Endothelial cell of umbilical vein (primary cell): ENCODE results near the gene ADSS1. TPM values are rescaled to one million over a fixed set of nuclear protein-coding genes. Genes with fewer than 3 reads are reported as not detected.

Experiments used
- BruUV-seq: library from RNA; stranded (reverse); fragments of 400-500 nt; replicated peaks from 2 replicates; lab custom pipeline; 2021; lab: Mats Ljungman, UMichigan
- CTCF ChIA-PET: fragments of 300-600, 350-600 bp; sonication (Branson Sonifier 250); formaldehyde crosslinking; loops from one replicate; lab custom pipeline; 2021; ENCODE audit warnings: antibody characterized with exemption, inconsistent platforms; lab: Charles Lee
- POLR2A ChIA-PET: fragments of 300-600, 350-600 bp; sonication (Branson Sonifier 250); formaldehyde crosslinking; loops from one replicate; lab custom pipeline; 2021; ENCODE audit warnings: antibody characterized with exemption, inconsistent platforms; lab: Charles Lee
- DNase-seq: peaks from one replicate; pipeline ENCODE4 v3.0.0-alpha.2; 2011; ENCODE audit warnings: low read depth, low spot score
- FAIRE-seq: peaks from 2 replicates; lab custom pipeline; 2011; peaks lifted over from hg19 to GRCh38; lab: Jason Lieb, UNC
- H2AFZ ChIP-seq: 2 replicates; pipeline ENCODE4 v1.6.0; 2012; ENCODE audit warnings: low read depth, low read length, control low read depth, inconsistent platforms
- H3K27ac ChIP-seq: 2 replicates; pipeline ENCODE4 v1.5.1; 2011; ENCODE audit warnings: low read depth, mild to moderate bottlenecking, control low read depth, low read length, moderate library complexity; ENCODE audit not compliant: insufficient read depth
- H3K27me3 ChIP-seq, 2 experiments: 2 replicates each; pipeline versions ENCODE4 v1.6.0 to v1.6.1; 2011; ENCODE audit warnings: low read length in 2 of 2, mixed read lengths in 1 of 2; ENCODE audit not compliant: control insufficient read depth in 2 of 2, insufficient read depth in 2 of 2
- H3K36me3 ChIP-seq, 2 experiments: 2 replicates in 1 of 2; 3 replicates in 1 of 2; pipeline ENCODE4 v1.5.1; 2011; ENCODE audit warnings: low read length in 2 of 2, mild to moderate bottlenecking in 1 of 2, moderate library complexity in 1 of 2; ENCODE audit not compliant: control insufficient read depth in 2 of 2, insufficient read depth in 2 of 2; ENCODE audit errors: extremely low read depth in 1 of 2
- H3K4me1 ChIP-seq: 3 replicates; pipeline ENCODE4 v1.5.1; 2011; ENCODE audit warnings: mild to moderate bottlenecking, low read length; ENCODE audit not compliant: control insufficient read depth, insufficient read depth; ENCODE audit errors: extremely low read depth
- H3K4me2 ChIP-seq: 2 replicates; pipeline ENCODE4 v1.6.1; 2011; ENCODE audit warnings: low read length, control low read depth, mixed read lengths; ENCODE audit not compliant: insufficient read depth
- H3K4me3 ChIP-seq, 3 experiments: fragments of 200-600 bp in 1 of 3; sonication (generic), shearing (Covaris generic) in 1 of 3; replicated peaks in 1 of 3; 2 replicates each; pipeline ENCODE4 v1.5.1; 2011 to 2016; ENCODE audit warnings: control low read depth in 3 of 3, low read length in 3 of 3, mild to moderate bottlenecking in 2 of 3, inconsistent platforms in 1 of 3, low read depth in 1 of 3, moderate library complexity in 1 of 3; ENCODE audit not compliant: insufficient read depth in 1 of 3
- H3K79me2 ChIP-seq: 2 replicates; pipeline ENCODE4 v1.6.0; 2012; ENCODE audit warnings: low read length, inconsistent platforms; ENCODE audit not compliant: control insufficient read depth, insufficient read depth
- H3K9ac ChIP-seq: replicated peaks from 2 replicates; pipeline ENCODE3; 2011; ENCODE audit warnings: low read length, control low read depth; ENCODE audit not compliant: insufficient read depth; ENCODE audit errors: extremely low read depth
- H3K9me1 ChIP-seq: replicated peaks from 3 replicates; pipeline ENCODE4 v1.6.0; 2011; ENCODE audit warnings: mild to moderate bottlenecking, low read length; ENCODE audit not compliant: control insufficient read depth, insufficient read depth; ENCODE audit errors: extremely low read depth
- H3K9me3 ChIP-seq: replicated peaks from 2 replicates; pipeline ENCODE4 v1.5.1; 2012; ENCODE audit warnings: low read length, inconsistent platforms; ENCODE audit not compliant: control insufficient read depth, insufficient read depth
- H4K20me1 ChIP-seq: replicated peaks from 2 replicates; pipeline ENCODE3; 2011; ENCODE audit warnings: mild to moderate bottlenecking, low read length; ENCODE audit not compliant: control insufficient read depth, insufficient read depth; ENCODE audit errors: extremely low read depth
- EZH2 ChIP-seq: IDR thresholded peaks from 2 replicates; pipeline ENCODE4 v1.6.1; 2012; ENCODE audit warnings: borderline replicate concordance, low read depth, mild to moderate bottlenecking, moderate library complexity, low read length, inconsistent platforms; ENCODE audit not compliant: severe bottlenecking
- FOS ChIP-seq: IDR thresholded peaks from 2 replicates; pipeline ENCODE4 v1.6.1; 2011; ENCODE audit warnings: mild to moderate bottlenecking, low read length, moderate library complexity, borderline replicate concordance; ENCODE audit not compliant: insufficient read depth
- GATA2 ChIP-seq: IDR thresholded peaks from 2 replicates; pipeline ENCODE4 v1.7.0; 2011; ENCODE audit warnings: low read depth, mild to moderate bottlenecking, moderate library complexity, mixed read lengths, low read length; ENCODE audit not compliant: insufficient read length, insufficient read depth
- JUN ChIP-seq: IDR thresholded peaks from 2 replicates; pipeline ENCODE4 v1.6.1; 2011; ENCODE audit warnings: borderline replicate concordance, low read depth; ENCODE audit not compliant: insufficient read length, insufficient read depth
- MAX ChIP-seq: IDR thresholded peaks from 2 replicates; pipeline ENCODE4 v1.6.1; 2011; ENCODE audit not compliant: insufficient read depth, insufficient read length
- MYC ChIP-seq: IDR thresholded peaks from one replicate; pipeline ENCODE4 v1.6.1; 2011; ENCODE audit warnings: mild to moderate bottlenecking, low read depth, low read length
- POLR2A ChIP-seq: IDR thresholded peaks from 2 replicates; pipeline ENCODE4 v1.6.1; 2012; ENCODE audit warnings: low read depth, mild to moderate bottlenecking, control low read depth, low read length
- POLR2AphosphoS5 ChIP-seq: IDR thresholded peaks from 2 replicates; pipeline ENCODE4 v1.6.1; 2012; ENCODE audit warnings: low read depth, mild to moderate bottlenecking, control low read depth, low read length, moderate library complexity; ENCODE audit not compliant: insufficient read depth
- dilution Hi-C: fragments of 300-500 bp; cut with MboI; formaldehyde crosslinking; loops from one replicate; pipeline ENCODE4 v1.15.0; 2019; ENCODE audit warnings: low sequenced_read_pairs; ENCODE audit not compliant: extremely low pct_ligation_motif_present
- intact Hi-C: fragments of 100-400 bp; cut with micrococcal nuclease; formaldehyde crosslinking; loops from one replicate; pipeline ENCODE4 v1.10.0; 2022
- polyA plus RNA-seq, 4 experiments: library from polyadenylated mRNA; depleted of rRNA in 3 of 4; stranded (reverse) in 3 of 4; unstranded in 1 of 4; fragments of >200 nt; gene quantifications; 2 replicates each; pipeline versions ENCODE4 v1.2.1 to v1.2.3, GENCODE V29; 2011 to 2012; ENCODE audit warnings: missing spikeins in 1 of 4
- total RNA-seq: library from RNA; stranded (reverse); gene quantifications from 2 replicates; pipeline ENCODE4 v1.2.3, GENCODE V29; 2021
- TF ChIP-seq, protein P1 (sequence below), 2 donors: IDR thresholded peaks; 1 replicate in 1 of 2; 2 replicates in 1 of 2; pipeline ENCODE4 v1.5.1; 2011; ENCODE audit warnings: low read length in 2 of 2, mild to moderate bottlenecking in 2 of 2, moderate library complexity in 2 of 2, control low read depth in 1 of 2, inconsistent platforms in 1 of 2, low read depth in 1 of 2; ENCODE audit not compliant: insufficient read depth in 1 of 2; ENCODE audit errors: extremely low read depth in 1 of 2

The ADSS1 gene
- total and polyA plus RNA-seq, 2 donors (not counting 3 experiments of a cell fraction or from before 2014, with no cell fraction given): 1.9 TPM

DNA sequence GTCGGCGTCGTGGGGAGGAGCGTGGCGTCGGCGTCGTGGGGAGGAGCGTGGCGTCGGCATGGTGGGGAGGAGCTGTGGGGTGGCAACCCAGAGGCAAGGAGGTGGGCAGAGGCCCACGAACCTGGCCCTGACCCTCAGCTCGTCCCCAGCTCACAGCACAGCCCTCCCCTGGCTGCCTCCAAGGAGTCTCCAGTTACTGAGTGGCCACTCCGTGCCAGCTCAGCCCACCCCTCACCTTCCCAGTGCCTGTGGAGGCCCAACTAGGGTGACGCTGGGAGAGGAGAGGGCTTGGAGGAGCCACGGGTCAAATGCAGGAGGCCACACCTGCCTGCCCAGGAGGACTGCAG, 5.8 kb downstream of the ADSS1 start:
- CTCF ChIA-PET: no interaction called here
- FAIRE-seq: no peak
- Histone ChIP-seq H3K9me3 (no peaks in the 10 kb centered on the region), H3K4me2 (no peak overlapping the region), H3K27ac (no peak overlapping the region), H3K27me3 (no peaks in the 10 kb centered on the region), H3K4me3 (no peak overlapping the region), H3K36me3 (no peaks in the 10 kb centered on the region), H4K20me1 (no peaks in the 10 kb centered on the region), H3K9ac (no peak overlapping the region), H3K4me1 (peaks cover 4% of the 10 kb centered on the region), H3K9me1 (no peaks in the 10 kb centered on the region), H2AFZ (no peak overlapping the region), H3K79me2 (no peaks in the 10 kb centered on the region)
- no peak for TF ChIP-seq GATA2
- TF ChIP-seq EZH2: no peak
- TF ChIP-seq FOS: no peak
- TF ChIP-seq POLR2AphosphoS5: no peak
- TF ChIP-seq MAX: no peak
- TF ChIP-seq JUN: no peak
- TF ChIP-seq, protein P1, sequence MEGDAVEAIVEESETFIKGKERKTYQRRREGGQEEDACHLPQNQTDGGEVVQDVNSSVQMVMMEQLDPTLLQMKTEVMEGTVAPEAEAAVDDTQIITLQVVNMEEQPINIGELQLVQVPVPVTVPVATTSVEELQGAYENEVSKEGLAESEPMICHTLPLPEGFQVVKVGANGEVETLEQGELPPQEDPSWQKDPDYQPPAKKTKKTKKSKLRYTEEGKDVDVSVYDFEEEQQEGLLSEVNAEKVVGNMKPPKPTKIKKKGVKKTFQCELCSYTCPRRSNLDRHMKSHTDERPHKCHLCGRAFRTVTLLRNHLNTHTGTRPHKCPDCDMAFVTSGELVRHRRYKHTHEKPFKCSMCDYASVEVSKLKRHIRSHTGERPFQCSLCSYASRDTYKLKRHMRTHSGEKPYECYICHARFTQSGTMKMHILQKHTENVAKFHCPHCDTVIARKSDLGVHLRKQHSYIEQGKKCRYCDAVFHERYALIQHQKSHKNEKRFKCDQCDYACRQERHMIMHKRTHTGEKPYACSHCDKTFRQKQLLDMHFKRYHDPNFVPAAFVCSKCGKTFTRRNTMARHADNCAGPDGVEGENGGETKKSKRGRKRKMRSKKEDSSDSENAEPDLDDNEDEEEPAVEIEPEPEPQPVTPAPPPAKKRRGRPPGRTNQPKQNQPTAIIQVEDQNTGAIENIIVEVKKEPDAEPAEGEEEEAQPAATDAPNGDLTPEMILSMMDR (IDR thresholded peaks at IDR 0.05; ENCODE audit: extremely low read depth in 1 of 2, insufficient read depth in 1 of 2, low read depth in 1 of 2, low read length in 2 of 2): no peak
- no peak for TF ChIP-seq MYC
- TF ChIP-seq POLR2A: no peak
- DNase-seq: no peak
- intact Hi-C loops (no loop called here), dilution Hi-C loops (no loop called here)
- POLR2A ChIA-PET: no interaction called here
- BruUV-seq: no TSS peak
